KMS-11 (cell line): Measurements from ENCODE around the gene CD47.

Experiments used
- H2AFZ ChIP-seq: fragments of 200-600 bp; sonication (generic); 2 replicates; pipeline ENCODE4 v1.6.1; 2016; ENCODE audit warnings: antibody characterized with exemption, mixed run types, low read depth
- H3K27ac ChIP-seq: fragments of 200-600 bp; sonication (generic); 2 replicates; pipeline ENCODE4 v1.6.1; 2016; ENCODE audit warnings: mild to moderate bottlenecking, mixed run types
- H3K27me3 ChIP-seq: fragments of 200-600 bp; sonication (generic); 2 replicates; pipeline ENCODE4 v1.6.1; 2017; ENCODE audit warnings: mild to moderate bottlenecking, low read depth, mixed run types, moderate library complexity; ENCODE audit not compliant: insufficient read depth
- H3K36me3 ChIP-seq: fragments of 200-600 bp; sonication (generic); 2 replicates; pipeline ENCODE4 v1.6.1; 2017; ENCODE audit warnings: mild to moderate bottlenecking, mixed run types; ENCODE audit not compliant: insufficient read depth
- H3K4me1 ChIP-seq: fragments of 200-600 bp; sonication (generic); 2 replicates; pipeline ENCODE4 v1.6.1; 2016; ENCODE audit warnings: mild to moderate bottlenecking, low read depth, mixed run types; ENCODE audit not compliant: poor library complexity, severe bottlenecking
- H3K4me2 ChIP-seq: fragments of 200-600 bp; sonication (generic); 2 replicates; pipeline ENCODE4 v1.7.0; 2016; ENCODE audit warnings: mild to moderate bottlenecking, mixed run types
- H3K4me3 ChIP-seq: fragments of 200-600 bp; sonication (generic); IDR thresholded peaks from 2 replicates; pipeline ENCODE4 v1.6.1; 2017; ENCODE audit warnings: low read depth, low read length, mixed read lengths; ENCODE audit not compliant: insufficient read depth
- H3K79me2 ChIP-seq: fragments of 200-600 bp; sonication (generic); 2 replicates; pipeline ENCODE4 v1.6.1; 2016; ENCODE audit warnings: low read depth, mixed run types; ENCODE audit not compliant: insufficient read depth
- H3K9ac ChIP-seq: fragments of 200-600 bp; sonication (generic); 2 replicates; pipeline ENCODE4 v1.6.1; 2016; ENCODE audit warnings: mild to moderate bottlenecking, mixed run types
- H4K20me1 ChIP-seq: fragments of 200-600 bp; sonication (generic); 2 replicates; pipeline ENCODE4 v1.6.1; 2016; ENCODE audit warnings: mild to moderate bottlenecking, mixed run types; ENCODE audit not compliant: insufficient read depth
- TF ChIP-seq, protein P1 (sequence below): fragments of 200-600 bp; sonication (generic); conservative IDR thresholded peaks from 2 replicates; pipeline ENCODE4 v1.6.1; 2017; ENCODE audit warnings: low read depth, mild to moderate bottlenecking, antibody characterized with exemption, low read length, moderate library complexity, mixed read lengths

The CD47 gene

DNA sequence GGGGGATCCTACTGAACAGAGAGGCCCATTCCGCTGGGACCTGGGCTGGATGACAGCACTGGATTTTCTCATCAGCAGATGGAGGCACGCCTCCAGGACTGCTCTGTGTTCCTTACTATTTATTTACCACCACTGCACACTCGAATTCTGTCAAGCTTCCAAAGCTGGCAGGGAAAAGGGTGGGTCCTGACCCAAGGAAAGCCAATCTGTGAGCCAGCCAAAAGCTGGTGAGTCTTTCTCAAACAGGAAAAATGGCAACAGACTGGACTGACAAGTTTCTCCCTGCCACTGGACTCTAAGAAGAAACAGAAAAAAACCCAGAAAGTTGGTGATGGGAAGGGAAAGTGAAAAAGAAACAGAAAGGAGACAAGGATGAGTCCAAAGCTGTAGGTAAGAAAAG, 37.8 kb downstream of the CD47 start:
- no peaks in the 10 kb centered on the region for H3K36me3 ChIP-seq
- H3K27me3 ChIP-seq, result no peaks in the 10 kb centered on the region
- no peak overlapping the region for H3K9ac ChIP-seq
- no peak overlapping the region for H3K27ac ChIP-seq
- no peaks in the 10 kb centered on the region for H3K4me1 ChIP-seq
- no peak overlapping the region for H3K4me2 ChIP-seq
- H3K79me2 ChIP-seq, result no peaks in the 10 kb centered on the region
- no peak overlapping the region for H2AFZ ChIP-seq
- TF ChIP-seq, protein P1, sequence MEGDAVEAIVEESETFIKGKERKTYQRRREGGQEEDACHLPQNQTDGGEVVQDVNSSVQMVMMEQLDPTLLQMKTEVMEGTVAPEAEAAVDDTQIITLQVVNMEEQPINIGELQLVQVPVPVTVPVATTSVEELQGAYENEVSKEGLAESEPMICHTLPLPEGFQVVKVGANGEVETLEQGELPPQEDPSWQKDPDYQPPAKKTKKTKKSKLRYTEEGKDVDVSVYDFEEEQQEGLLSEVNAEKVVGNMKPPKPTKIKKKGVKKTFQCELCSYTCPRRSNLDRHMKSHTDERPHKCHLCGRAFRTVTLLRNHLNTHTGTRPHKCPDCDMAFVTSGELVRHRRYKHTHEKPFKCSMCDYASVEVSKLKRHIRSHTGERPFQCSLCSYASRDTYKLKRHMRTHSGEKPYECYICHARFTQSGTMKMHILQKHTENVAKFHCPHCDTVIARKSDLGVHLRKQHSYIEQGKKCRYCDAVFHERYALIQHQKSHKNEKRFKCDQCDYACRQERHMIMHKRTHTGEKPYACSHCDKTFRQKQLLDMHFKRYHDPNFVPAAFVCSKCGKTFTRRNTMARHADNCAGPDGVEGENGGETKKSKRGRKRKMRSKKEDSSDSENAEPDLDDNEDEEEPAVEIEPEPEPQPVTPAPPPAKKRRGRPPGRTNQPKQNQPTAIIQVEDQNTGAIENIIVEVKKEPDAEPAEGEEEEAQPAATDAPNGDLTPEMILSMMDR, result no peak
- H4K20me1 ChIP-seq, result no peaks in the 10 kb centered on the region
- H3K4me3 ChIP-seq, result no peak overlapping the region

DNA sequence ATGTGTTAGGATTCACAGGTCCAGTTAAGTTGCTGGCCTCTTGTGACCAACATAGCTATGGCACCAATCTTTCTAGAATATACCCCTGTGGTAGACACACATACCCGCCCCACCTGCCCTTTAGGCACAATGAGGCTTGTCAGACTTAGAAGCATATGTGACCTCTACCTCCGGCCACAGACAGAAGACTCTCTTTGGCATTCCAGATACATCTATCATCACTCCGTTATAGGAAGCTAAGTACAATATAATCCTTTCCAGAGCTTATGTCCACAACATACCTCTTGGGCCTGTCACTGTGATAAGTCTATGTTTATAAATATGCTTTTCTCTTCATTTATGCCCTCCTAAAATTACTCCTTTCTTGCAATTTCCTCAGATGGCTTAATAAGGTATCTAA, 39.8 kb downstream of the CD47 start:
- Histone ChIP-seq H3K27ac (no peak overlapping the region), H2AFZ (no peak overlapping the region)
- TF ChIP-seq, protein P1, result no peak

DNA sequence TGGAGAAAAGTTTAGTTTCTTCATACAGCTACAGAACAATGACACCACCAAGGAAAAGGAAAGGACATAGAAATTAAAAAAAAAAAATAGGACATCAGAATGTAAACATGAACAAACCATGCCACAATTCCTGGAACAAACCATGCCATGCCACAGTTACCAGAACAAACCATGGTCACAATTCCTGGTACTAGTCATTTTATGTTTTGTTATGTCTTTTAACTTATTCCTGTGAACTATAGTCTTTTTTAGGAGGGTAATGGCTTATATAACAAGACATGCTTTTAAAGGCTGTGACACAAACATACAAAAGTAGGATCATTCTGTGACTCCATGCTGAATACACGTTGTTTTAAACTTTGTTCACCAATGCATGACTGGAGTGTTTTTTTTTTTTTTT, 42.8 kb downstream of the CD47 start:
- no peak overlapping the region for H3K4me3 ChIP-seq
- H3K27ac ChIP-seq, result no peak overlapping the region
- no peak overlapping the region for H2AFZ ChIP-seq
- no peaks in the 10 kb centered on the region for H3K27me3 ChIP-seq
- no peaks in the 10 kb centered on the region for H3K79me2 ChIP-seq
- H3K4me1 ChIP-seq, result no peaks in the 10 kb centered on the region
- H3K36me3 ChIP-seq, result no peaks in the 10 kb centered on the region
- no peak overlapping the region for H3K4me2 ChIP-seq
- TF ChIP-seq, protein P1, result no peak
- H3K9ac ChIP-seq, result no peak overlapping the region
- H4K20me1 ChIP-seq, result no peaks in the 10 kb centered on the region

More for the DNA sequence above, 39.8 kb downstream of the CD47 start:
- no peaks in the 10 kb centered on the region for H3K4me1 ChIP-seq
- no peak overlapping the region for H3K9ac ChIP-seq
- H3K27me3 ChIP-seq, result no peaks in the 10 kb centered on the region
- no peak overlapping the region for H3K4me3 ChIP-seq
- H3K4me2 ChIP-seq, result no peak overlapping the region
- no peaks in the 10 kb centered on the region for H4K20me1 ChIP-seq
- no peaks in the 10 kb centered on the region for H3K79me2 ChIP-seq
- no peaks in the 10 kb centered on the region for H3K36me3 ChIP-seq

DNA sequence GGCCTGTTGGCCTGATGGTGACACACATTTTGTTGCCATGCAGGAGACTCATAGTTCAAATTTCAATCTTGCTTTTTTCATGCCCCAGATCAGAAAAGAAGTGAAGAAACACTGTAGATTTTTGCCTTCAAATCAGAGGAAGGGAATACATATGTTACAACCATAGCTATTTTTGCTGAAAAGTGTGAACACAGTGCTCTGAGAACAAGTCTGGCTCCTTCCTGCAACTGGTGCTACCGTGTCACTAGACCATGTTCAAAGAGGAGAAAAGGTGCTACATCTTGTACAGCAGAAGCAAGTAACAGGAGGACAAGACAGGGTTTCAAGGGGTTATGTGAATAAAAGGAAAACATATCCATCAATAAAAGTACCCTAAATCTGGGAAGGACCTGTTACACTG, 44.6 kb downstream of the CD47 start:
- Histone ChIP-seq H3K27me3 (no peaks in the 10 kb centered on the region), H3K27ac (no peak overlapping the region; the same call in 1 of the 2 replicates), H3K36me3 (no peaks in the 10 kb centered on the region), H3K4me2 (no peak overlapping the region), H3K4me1 (no peaks in the 10 kb centered on the region), H4K20me1 (no peaks in the 10 kb centered on the region), H3K79me2 (no peaks in the 10 kb centered on the region), H3K4me3 (no peak overlapping the region), H2AFZ (no peak overlapping the region), H3K9ac (no peak overlapping the region)
- TF ChIP-seq, protein P1, result no peak
